ENCODE results near the gene RAB31.
"Not testable (repeated sequence)": the region's sequence is repeated elsewhere in the genome, so short reads cannot be mapped to it uniquely, and the experiment has no call there.

Gene RAB31

DNA sequence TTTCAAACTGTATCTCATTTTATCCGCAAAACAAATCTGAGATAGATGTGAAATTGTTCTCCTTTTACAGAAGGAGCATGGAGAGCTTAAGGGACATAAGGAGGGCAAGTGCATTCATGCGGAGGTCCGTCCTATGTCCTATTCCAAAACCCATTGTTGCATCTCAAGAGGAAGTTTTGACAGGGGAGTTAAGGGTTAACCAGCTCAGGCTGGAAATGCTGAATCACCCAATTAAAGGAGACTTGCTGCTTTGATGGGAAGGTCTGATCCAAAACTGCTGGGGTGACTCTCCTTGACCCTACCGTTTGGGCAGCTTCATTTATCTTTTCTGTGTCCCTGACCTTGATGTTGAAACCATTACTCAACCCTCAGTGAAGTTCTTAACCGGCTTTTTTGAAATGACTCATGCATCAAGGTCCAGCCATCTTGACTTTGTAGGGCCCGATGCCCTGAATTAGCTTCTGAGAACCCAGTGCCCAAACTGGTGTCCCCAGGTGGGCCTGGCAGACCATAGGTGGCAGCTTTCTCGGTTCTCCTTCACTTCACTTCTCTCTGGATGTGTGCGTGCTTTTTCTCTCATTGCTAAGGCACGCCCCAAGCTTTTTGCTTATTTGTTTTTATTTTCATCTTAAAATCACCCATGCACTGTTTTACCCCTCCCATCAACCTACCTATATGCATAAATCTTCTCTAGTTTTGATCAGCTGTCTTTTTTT lies 161.8 kb downstream of the RAB31 start:
- no peak for DNase-seq

DNA sequence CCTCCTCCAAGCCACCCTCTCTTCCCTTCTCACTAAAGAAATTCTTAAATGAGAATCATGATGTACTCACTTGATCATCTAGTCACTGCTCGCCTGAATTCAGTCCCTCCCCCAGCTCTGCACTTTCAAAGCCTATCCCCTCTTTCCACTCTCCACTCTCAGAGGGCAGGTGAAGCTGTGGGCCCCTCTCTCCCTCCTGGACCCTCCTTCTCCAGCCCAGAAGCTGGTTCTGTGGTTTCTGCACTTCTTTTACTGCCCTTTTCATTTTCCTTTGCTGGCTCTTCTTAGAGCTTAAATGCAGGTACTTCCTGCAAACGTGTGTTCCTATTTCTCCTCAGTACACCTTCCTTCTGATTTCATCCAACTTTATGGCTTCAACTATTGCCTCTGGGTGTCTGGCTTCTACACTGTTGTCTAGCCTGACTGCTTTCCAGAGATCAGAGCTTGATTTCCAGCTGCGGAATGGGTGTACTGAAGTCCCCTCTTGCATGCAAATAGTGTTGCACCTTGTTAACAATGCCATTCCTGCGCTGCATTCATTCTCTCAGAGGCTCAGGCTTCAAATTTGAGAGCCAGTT lies 162.4 kb downstream of the RAB31 start:
- no peak for DNase-seq

- DNase-seq: no peak
These were observed 163.2 kb downstream of the RAB31 start for GRCh38 chr18:9871244-9871746.

GRCh38 chr18:9872823-9873222 lies 164.7 kb downstream of the RAB31 start:
- DNase-seq: no peak

- DNase-seq: no peak
These were observed 166.6 kb downstream of the RAB31 start for GRCh38 chr18:9874728-9875127.

DNA sequence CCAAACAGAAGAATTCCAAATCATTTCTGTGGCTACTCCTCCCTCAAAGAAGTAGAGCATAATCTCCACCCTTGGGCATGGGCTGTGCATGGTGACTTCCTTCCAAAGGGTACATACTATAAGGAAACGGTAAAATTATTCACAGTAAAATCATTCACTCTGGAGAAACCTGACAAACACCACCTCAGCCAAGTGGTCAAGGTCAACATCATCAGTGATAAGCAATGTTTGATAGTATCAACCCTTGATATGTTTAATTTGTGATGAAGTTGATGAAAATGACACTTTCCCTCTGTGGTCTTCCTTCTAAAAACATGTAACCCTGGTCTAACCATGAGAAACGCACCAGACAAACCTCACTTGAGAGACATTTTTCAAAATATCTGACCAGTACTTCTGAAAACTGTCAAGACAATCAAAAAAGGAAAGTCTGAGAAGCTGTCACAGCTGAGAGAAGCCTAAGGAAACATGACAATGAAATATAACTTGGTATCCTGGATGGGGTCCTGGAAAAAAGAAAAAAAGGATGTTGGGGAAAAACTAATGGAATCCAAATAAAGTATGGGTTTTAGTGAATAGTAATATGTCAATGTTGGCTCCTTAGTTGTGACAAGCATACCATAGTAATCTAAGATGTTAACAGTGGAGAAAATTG lies 168.2 kb downstream of the RAB31 start:
- no peak for DNase-seq

DNA sequence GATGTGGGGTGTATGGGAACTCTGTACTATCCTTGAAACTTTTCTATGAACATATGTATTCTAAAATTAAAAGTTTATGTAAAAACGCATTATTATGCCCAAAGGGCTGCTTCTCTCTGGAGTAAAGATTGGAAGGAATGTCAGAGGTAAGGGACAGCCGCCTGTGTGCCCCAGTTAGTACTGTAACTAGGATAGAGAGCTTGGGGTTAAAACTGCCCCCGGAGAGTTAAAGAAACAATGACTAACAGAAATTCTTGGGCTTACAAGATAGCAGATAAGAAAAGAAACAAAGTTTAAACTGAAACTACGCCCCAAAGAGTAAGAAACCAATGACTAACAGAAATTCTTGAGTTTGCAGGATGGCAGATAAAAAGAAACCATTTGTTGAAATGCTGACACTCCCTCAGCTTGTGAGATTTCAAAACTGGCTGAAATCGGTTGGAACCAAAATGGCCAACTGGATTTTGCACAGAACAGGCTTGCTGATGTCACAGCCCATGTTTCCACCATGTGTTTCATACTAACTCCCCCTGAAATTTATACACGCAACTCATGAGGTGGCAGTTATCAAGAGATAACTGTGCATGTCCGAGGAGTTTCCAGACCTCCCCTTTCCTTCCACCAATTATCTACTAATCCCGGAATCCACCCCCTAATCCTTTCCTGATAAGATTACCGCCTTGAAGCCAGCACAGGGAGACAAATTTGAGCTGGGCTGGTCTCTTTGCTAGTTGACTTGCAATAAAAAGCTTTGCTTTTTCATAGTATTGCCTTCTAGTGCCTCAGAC lies 169.0 kb downstream of the RAB31 start:
- DNase-seq: no peak

GRCh38 chr18:9877655-9878014 lies 169.5 kb downstream of the RAB31 start:
- no peak for DNase-seq

DNA sequence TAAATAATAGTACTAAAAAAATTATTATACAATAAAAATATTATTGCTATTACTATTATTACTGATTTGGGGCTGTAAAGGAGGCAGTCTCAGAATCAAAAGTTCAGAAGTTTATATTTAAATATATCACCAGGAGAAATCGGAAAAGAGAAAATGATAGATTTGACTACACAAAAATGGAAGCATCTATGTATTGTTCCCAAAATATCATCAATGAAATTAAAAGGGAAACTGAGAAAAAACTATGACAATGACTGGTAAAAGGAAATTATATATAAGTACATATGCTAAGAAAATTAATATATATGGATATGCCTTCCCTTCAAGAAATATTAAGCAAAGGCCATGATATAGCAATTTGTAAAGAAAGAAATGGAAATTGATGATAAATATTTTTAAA lies 170.0 kb downstream of the RAB31 start:
- no peak for DNase-seq

- no peak for DNase-seq
These were observed 170.7 kb downstream of the RAB31 start for GRCh38 chr18:9878783-9879242.

GRCh38 chr18:9884090-9884489 lies 176.0 kb downstream of the RAB31 start:
- no peak for DNase-seq

GRCh38 chr18:9884532-9885140 lies 176.5 kb downstream of the RAB31 start:
- DNase-seq: no peak

DNA sequence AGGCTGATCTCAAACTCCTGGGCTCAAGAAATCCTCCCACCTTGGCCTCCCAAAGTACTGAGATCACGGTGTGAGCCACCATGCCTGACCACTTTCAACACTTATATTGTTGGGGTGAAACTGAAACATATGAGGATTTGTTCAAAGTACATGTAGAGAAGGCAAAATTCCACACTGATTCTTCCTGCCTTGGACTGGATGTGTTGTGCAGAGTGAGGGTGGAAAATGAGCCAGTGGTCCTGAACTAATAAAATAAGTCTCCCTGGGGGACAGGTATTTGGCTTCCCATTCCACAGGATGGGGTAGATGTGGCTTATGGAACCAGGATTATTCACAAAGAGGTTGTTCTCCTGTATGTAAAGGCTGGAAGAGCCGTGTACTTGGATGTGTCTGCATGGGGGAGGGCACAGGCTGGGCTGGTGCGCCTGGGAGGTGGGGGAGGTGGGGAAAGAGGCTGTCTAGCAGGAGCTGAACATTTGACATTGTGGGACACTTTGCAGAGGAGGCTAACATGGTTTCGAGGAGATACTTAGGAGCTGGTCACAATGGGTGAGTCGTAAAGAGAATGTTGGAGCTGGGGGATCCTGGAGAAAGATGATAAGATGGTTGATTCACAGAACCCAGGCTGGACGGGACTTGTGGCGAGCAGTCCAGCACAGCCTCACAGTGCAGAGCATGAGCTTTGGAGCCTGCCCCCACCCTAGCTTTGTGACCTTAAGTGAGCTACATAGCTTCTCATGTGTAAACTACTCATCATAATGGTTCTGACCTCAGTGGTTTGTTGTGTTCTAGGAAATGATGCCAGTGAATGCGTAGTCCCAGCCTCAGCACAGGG lies 177.3 kb downstream of the RAB31 start, which contains the start of gene TXNDC2:
TXNDC2 (plus strand) TSS at position 804 of the 835 bp plus-strand sequence. CDS start 708 bp downstream, outside the sequence.
- DNase-seq: no peak

DNA sequence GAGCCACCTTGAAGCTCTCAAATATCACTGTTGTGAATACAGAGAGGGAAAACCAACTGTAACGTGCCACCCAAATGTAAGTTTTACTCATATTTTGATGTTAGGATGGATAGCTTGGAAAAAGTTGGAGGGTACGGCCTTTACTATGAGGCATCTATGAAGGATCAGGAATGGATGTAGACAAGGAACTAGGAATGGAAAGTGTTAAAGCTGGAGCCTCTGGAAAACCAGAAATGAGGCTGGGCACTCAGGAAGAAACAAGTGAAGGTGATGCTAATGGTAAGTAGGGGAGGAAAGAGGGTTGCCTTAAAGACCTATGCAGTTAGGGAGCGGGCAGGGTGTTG lies 177.9 kb downstream of the RAB31 start:
- no peak for DNase-seq

- DNase-seq: no peak
These were observed 179.9 kb downstream of the RAB31 start for GRCh38 chr18:9887992-9888391.

DNA sequence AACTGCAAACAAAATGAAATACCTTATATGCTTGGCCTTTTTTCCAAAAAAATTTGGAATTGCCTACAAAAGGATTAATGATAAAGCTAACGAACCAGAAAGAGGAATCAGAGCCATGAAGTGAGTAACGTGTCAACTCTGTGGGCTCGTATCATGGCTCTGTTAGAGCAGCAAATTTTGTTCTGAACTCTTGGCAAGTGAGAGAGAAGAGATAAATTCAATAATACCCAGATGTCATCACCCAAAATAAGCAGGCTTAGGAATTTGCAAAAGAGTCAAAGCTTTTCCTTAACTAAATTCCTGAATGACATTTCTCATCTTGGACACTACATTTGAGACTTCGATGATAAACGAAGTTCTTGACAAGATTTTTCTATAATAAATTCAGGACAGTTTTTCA lies 182.1 kb downstream of the RAB31 start:
- DNase-seq: no peak

GRCh38 chr18:9890957-9891356 lies 182.9 kb downstream of the RAB31 start:
- DNase-seq: no peak

GRCh38 chr18:9891515-9891914 lies 183.4 kb downstream of the RAB31 start:
- DNase-seq: not testable (repeated sequence)

GRCh38 chr18:9894454-9895068 lies 186.5 kb downstream of the RAB31 start:
- no peak for DNase-seq

DNA sequence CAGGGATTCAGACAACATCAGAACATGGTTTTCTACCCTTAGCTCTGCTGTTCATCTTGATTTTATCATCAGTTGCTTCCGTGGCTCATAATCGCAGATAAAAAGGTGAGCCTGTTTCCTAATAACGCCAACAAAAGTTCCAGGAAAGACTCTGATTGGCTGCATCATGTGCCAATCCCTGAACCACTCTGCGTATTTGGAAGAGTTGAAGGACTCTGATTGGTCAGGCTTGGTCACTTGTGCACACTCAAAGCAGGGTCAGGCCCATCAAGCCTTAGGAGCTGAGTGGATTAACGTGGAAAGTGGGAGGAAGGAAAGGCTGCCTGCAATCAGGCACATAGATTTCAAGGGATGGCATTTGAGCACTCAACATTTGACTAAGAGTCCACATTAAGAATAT lies 189.0 kb downstream of the RAB31 start:
- DNase-seq: no peak

DNA sequence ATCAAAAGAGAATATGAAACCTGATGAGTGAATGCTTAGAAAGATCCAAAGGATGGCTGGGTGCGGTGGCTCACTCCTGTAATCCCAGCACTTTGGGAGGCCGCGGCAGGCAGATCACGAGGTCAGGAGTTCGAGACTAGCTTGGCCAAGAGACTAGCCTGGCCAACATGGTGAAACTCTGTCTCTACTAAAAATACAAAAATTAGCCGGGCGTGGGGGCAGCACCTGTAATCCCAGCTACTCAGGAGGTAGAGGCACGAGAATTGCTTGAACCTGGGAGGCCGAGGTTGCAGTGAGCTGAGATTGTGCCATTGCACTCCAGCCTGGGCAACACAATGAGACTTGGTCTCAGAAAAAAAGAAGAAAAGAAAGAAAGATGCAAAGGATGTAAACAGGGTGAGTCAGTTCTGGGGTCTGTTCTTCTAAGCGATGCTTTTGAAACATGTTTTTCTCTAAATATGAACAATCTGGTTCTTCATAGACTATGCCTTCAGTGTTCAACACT lies 189.7 kb downstream of the RAB31 start:
- not testable (repeated sequence) for DNase-seq

All from NCI-H524 treated with DMSO at 0.1 percent for 48 hours (cell line).